Forelimb muscle (tissue), 1 donor: ENCODE data around the gene CYLC2. TPM values are rescaled to one million over a fixed set of nuclear protein-coding genes. Genes with fewer than 3 reads are reported as not detected.

ENCODE experiments used
- DNase-seq: peaks from one replicate; pipeline ENCODE4 v3.0.0-alpha.2; 2013; ENCODE audit warnings: low read depth
- polyA plus RNA-seq: library from polyadenylated mRNA; unstranded; fragments of 120-200 nt; gene quantifications from one replicate; pipeline ENCODE4 v1.2.1, GENCODE V29; 2013; ENCODE audit not compliant: insufficient read length

The CYLC2 gene, protein sequence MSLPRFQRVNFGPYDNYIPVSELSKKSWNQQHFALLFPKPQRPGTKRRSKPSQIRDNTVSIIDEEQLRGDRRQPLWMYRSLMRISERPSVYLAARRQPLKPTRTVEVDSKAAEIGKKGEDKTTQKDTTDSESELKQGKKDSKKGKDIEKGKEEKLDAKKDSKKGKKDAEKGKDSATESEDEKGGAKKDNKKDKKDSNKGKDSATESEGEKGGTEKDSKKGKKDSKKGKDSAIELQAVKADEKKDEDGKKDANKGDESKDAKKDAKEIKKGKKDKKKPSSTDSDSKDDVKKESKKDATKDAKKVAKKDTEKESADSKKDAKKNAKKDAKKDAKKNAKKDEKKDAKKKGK
- not detected for polyA plus RNA-seq

DNA sequence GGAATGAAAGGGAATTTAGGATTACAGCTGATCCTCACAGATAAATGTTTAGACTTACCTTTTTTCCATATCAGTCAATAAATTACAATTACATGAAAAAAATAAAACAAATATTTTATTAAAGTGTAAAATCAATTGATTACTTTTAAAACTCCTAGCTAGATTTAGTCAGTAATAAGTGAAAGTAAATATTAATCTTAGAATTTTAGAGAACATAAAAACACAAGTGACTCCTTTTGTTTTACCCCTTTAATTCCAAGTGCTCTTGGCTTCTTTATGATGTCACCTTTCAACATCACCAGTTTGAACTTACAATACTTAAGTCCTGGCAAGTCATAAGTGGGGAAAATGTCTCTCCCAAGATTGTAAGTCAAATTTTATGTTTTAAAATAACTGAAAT is at the start of gene CYLC2:
CYLC2 (plus strand) TSS at position 301 of the 400 bp plus-strand sequence; CDS start at position 349, 48 bp downstream.
- DNase-seq = no peak

DNA sequence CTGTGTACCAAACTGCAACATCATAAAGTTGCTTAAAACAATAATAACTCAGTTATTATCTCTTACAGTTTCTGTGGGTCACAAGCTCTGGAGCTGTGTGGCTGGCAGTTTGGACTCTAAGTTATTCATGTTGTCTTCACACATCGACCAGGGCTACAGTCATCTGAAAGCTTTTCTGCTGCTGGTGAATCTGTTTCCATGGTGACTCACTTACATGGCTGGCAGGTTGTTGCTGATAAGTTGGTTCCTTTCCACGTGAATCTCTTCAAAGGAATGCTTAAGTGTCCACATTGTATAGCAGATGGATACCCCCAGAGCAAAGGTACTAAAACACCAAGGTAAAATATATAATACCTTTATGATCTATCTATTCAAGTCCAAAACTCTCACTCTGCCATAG is 44.8 kb upstream of the CYLC2 start:
- no peak for DNase-seq

DNA sequence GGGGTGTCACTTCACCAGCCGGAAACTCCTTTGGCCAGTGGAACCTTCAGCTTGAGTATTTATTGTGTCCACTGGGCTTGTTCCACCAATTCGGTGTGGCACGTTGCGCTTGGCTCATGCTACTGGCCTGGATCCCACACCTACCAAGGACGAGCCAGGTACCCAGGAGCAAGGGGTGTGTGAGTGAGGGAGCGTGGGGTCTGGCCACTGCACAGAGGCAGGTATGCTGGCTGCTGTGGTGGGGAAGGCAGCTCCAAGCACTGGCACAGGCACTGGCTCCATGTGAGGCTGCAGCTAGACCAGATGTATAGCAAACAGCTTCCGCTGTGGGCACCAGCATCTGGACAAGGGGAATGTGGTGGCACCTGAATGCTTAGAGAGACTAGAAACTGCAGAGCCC is 28.1 kb upstream of the CYLC2 start:
- DNase-seq = no peak

DNA sequence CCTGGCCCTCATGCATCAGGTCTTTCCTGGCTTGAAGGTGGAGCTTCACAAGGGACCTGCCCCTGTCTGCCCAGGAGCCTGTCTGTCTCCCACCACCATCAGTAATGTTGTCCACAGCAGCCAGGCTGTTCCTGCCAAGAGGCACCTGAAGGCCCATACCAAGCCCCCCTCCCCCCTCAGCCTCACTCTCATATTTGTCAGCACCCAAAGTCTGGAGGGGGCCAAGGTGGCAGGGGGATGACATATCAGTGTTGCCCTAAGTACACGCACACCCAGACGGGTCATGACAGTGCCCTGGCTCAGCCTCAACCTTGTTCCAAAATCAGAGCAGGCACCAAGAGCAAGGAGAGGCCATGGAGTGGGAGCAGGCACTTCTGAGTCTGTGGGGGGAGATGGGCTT is 27.2 kb upstream of the CYLC2 start:
- DNase-seq = no peak

DNA sequence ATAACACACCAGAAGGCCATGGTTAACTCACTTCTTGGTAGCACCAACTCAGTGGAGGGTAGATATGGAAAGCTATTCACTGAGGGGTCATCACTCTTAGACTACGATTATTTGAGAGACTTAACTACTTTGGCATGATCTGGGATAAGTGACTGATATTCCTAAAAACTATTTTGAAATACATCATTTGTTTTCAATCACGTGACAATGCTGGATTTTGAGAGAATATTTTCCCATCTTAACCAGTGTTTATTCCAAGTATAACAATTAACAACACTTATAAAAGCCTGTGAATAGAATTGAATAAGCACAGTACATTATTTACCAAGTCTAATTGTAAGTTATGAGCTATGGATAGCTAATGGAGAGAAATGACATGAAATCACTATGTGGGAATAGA is 22.4 kb upstream of the CYLC2 start:
- no peak for DNase-seq

DNA sequence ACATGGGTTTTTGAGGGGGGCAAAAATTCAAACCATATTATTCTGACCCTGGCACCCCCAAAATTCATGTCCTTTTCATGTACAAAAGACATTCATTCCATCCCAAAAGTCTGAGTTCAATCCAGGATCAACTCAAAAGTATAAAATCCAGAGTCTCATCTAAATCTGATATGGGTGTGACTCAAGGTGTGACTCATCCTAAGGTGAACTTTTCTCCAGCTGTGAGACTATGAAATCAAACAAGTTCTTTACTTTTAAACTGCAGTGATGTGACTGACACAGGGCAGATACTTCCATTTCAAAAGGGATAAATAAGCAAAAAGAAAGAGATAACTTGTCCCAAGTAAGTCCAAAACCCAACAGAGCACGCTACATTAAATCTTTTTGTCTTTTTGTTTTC is 20.6 kb upstream of the CYLC2 start:
- no peak for DNase-seq

DNA sequence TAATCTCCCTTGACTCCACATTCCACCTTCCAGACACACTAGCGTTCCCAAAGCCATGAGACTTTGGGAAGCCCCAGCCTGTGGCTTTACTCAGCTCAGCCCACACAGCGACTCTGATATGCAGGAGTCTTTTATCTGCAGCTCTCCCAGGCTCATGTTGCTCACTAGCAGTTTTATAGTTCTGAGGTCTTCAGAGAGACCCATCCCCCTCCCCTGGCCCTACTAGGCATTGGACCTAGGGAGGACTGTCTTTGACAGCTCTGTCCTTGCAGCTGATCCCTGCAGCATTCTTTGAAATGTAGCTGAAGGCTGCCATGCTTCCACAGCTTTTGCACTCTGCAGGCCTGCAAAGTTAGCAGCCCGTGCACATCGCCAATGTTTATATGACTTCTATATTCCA is 19.9 kb upstream of the CYLC2 start:
- DNase-seq = no peak

DNA sequence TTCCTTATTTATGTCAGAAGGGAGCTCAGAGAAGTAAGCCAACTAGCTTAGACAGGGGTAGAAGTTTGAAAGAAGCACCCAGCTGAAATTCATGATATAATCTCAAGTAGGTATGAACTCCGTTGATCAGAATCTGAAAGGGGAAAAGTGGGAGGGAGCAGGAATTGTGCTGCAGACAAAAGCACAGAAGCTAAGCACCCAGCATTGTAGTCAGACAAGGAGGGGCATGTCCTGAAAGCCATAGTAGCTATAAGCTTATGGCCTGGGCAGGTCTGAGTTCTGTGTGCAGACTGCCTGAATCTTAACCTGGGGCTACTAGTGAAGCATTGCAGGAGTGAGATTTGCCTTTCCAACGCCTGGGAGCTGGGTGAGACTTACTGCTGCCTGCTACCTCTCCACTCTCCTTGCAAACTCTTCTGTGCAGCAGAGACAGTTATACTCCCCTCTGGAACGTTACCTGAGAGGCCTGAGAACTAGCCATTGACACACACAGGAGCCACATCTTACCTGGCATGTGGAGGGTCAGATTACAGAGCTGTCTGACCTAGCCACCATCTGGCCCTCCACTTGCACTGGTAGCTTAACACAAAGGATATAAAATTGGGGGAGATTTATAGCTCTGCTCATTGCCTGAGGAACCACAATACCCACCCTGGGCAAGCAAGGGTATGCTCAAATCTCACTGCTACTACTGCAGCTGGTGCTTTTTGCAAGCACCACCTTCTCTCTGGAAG is 9.8 kb upstream of the CYLC2 start:
- DNase-seq = no peak

DNA sequence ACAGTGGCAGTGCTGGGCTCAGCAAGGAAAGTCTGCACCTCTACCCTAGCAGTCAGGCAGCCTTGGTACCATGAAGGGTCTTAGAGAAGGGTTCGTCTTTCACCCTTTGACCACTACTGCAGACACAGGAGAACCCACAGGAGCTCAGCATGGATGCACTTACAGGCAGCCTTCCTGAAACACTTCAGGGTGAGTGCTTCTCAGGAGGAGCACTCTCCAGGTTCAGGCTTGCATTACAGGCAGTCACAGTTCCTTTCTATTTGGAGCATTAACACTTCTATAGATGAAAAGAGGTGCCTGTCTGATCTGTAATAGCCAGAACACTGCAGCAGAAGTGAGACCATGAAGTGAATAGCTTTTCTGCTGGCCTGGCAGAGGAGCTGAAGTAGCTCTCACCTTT is 8.7 kb upstream of the CYLC2 start:
- no peak for DNase-seq

DNA sequence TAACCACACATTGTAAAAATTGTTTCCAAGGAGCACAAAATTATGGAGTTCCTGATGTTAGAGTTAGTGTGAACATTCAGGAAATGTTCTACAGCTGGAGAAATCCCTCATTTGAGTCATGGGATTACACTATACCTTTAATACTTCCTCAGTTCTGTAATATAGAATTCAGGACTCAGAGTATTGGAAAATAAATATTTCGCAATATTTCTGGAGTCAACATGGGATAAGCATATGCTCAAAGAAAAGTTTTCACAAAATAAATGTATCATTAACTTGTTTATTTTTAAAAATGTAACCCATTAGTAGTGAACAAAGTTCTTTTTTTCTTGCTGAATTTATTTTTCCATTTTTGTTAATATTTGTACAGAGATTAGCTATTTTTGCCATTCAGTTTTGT is 8.6 kb downstream of the CYLC2 start:
- no peak for DNase-seq

DNA sequence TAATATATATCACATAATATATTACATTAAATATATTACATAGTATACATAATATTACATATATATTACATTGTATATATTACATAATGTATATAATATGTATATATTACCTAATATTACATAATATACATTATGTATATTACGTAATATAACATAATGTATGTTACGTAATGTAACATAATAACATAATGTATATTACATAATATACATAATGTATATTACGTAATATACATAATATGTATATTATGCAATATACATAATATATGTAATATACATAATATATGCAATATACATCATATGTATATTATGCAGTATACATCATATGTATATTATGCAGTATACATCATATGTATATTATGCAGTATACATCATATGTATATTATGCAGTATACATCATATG is 19.1 kb downstream of the CYLC2 start:
- DNase-seq = no peak

DNA sequence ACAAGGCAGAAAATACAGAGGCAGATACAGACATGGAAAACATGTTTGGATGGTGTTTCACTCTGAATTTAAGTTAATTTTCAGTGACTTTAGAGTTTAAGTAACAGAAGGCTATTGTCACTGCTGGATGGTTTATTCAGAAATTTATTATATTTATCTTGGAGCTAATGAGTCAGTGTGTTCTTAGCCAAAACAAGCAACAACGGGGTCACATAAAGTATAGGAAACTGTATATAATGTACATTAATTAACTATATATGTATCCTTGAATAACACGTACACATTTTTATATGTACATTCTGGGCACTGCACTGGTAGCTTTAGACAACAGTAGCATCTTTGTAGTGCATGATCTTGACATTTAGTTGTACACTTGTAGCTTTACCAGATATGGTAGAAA is 30.7 kb downstream of the CYLC2 start:
- no peak for DNase-seq

DNA sequence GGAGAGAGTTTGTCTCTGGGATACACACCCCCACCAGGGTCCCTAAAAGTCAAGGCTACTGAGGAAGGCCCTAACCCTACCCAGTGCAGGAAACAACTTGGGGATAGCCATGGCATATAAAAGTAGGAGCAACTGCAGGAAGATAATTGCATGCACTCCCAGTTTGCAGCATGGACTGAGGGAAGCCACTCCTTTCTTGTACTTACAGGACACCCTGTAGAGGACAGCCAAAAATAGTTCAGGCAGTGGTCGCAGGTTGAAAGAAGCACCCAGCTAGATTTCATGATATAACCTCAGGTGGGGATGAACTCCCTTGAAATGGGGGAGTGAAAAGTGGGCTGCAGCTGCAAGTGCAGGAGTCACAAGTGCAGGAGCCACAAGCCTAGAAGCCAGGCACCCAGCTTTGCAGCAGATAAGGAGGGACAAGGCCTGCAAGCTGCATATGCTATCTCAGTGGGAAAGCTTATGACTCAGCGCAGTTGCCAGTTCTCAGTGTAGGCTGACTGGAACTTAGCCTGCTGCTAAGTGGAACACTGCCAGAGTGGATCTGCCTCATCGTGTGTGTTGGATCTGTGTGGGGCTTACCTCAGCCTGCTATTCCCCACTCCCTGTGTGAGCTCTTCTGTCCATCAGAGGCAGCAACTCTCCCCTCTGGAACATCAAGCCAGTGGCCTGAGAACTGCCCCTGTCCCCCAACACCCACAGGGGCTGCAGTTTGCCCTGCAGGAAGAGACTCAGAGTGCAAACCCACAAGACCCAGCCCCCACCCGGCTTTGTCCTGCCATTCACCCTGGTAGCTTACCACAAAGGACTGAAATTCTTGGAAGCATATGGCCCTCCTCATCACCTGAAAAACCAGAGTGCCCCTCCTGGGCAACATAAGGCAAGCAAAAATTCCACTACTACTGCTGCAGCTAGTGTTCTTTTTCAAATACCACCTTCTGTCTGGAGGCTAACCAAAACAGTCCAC is 42.7 kb downstream of the CYLC2 start:
- no peak for DNase-seq

DNA sequence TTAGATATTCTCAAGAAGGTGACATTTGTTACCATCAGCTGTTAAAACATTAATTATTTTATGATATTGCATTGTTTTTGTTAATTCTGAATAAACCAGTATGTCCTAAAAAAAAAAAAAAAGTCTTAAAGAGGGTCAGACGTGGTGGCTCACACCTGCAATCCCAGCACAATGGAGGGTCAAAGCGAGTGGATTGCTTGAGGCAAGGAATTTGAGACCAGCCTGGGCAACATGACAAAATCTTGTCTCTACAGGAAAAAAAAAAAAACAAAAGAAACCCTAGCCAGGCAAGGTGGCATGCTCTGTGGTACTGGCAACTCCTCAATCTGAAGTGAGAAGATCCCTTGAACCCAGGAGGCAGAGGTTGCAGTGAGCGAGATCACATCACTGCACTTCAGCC is 46.8 kb downstream of the CYLC2 start:
- DNase-seq = no peak
